HepG2 (cell line): Measurements from ENCODE around the gene PRSS36. TPM values are rescaled to one million over a fixed set of nuclear protein-coding genes. Genes with fewer than 3 reads are reported as not detected.

Experiments used
- AGO1 ChIP-seq: fragments of 200-400 bp; formaldehyde crosslinking; IDR thresholded peaks from 2 replicates; pipeline ENCODE4 v1.6.1; 2017; ENCODE audit warnings: mild to moderate bottlenecking, low read depth, low read length, moderate library complexity; ENCODE audit not compliant: poor library complexity, severe bottlenecking
- FOXJ3 ChIP-seq: sonication (generic); formaldehyde crosslinking; IDR thresholded peaks from 2 replicates; pipeline ENCODE4 v1.4.0; 2020; ENCODE audit warnings: missing genetic modification reagents, mild to moderate bottlenecking, borderline replicate concordance
- HDAC2 ChIP-seq: sonication (generic); formaldehyde crosslinking; IDR thresholded peaks from 2 replicates; pipeline ENCODE4 v1.4.0; 2020; ENCODE audit warnings: missing genetic modification reagents
- JARID2 ChIP-seq: sonication (generic); formaldehyde crosslinking; IDR thresholded peaks from 2 replicates; pipeline ENCODE4 v1.8.1; 2023; ENCODE audit warnings: missing genetic modification reagents, inconsistent platforms; ENCODE audit not compliant: insufficient replicate concordance
- KAT7 ChIP-seq: IDR thresholded peaks from 2 replicates; pipeline ENCODE4 v1.6.1; 2018; ENCODE audit warnings: borderline replicate concordance, missing compliant biosample characterization
- KDM2A ChIP-seq: sonication (generic); formaldehyde crosslinking; IDR thresholded peaks from 2 replicates; pipeline ENCODE4 v1.4.0; 2020; ENCODE audit warnings: low read depth, missing genetic modification reagents, borderline replicate concordance
- NFE2L1 ChIP-seq: sonication (generic); formaldehyde crosslinking; IDR thresholded peaks from 2 replicates; pipeline ENCODE4 v1.4.0; 2020; ENCODE audit warnings: missing genetic modification reagents, mild to moderate bottlenecking, borderline replicate concordance
- NFRKB ChIP-seq: fragments of 450-650 bp; IDR thresholded peaks from 2 replicates; pipeline ENCODE4 v1.6.1; 2017
- RORA ChIP-seq: sonication (generic); formaldehyde crosslinking; IDR thresholded peaks from 2 replicates; pipeline ENCODE4 v1.5.0; 2020; ENCODE audit warnings: mild to moderate bottlenecking, missing genetic modification reagents, moderate library complexity
- TAF1 ChIP-seq: sonication (generic); formaldehyde crosslinking; IDR thresholded peaks from 2 replicates; pipeline ENCODE4 v1.4.0; 2020; ENCODE audit warnings: missing genetic modification reagents
- ZNF326 ChIP-seq: sonication (generic); formaldehyde crosslinking; IDR thresholded peaks from 2 replicates; pipeline ENCODE4 v1.4.0; 2020; ENCODE audit warnings: missing genetic modification reagents, borderline replicate concordance
- ZNF496 ChIP-seq: sonication (generic); formaldehyde crosslinking; IDR thresholded peaks from 2 replicates; pipeline ENCODE4 v1.8.1; 2023; ENCODE audit warnings: mild to moderate bottlenecking, moderate library complexity, missing genetic modification reagents; ENCODE audit not compliant: insufficient replicate concordance
- ZNF589 ChIP-seq: sonication (generic); formaldehyde crosslinking; conservative IDR thresholded peaks from 2 replicates; pipeline ENCODE4 v1.8.0; 2022; ENCODE audit warnings: mild to moderate bottlenecking, moderate library complexity, missing genetic modification reagents
- ZNF780A ChIP-seq: sonication (generic); formaldehyde crosslinking; IDR thresholded peaks from 2 replicates; pipeline ENCODE4 v1.8.0; 2022; ENCODE audit warnings: mild to moderate bottlenecking, missing genetic modification reagents, moderate library complexity
- ZNF790 ChIP-seq: sonication (generic); formaldehyde crosslinking; IDR thresholded peaks from 2 replicates; pipeline ENCODE4 v1.8.0; 2022; ENCODE audit warnings: missing genetic modification reagents, mild to moderate bottlenecking, borderline replicate concordance
- ZNF850 ChIP-seq: sonication (generic); formaldehyde crosslinking; conservative IDR thresholded peaks from 2 replicates; pipeline ENCODE4 v1.9.0; 2021; ENCODE audit warnings: mild to moderate bottlenecking, missing genetic modification reagents
- ZZZ3 ChIP-seq: sonication (generic); formaldehyde crosslinking; IDR thresholded peaks from 2 replicates; pipeline ENCODE4 v1.4.0; 2020; ENCODE audit warnings: missing genetic modification reagents, mild to moderate bottlenecking, borderline replicate concordance
- polyA plus RNA-seq, 8 experiments: library from polyadenylated mRNA; depleted of rRNA in 3 of 8; stranded (reverse) in 7 of 8; unstranded in 1 of 8; fragments of >200 nt; fragmentation: Illumina TruSeq in 4 of 8; extraction: Trizol in 4 of 8; gene quantifications; 2 replicates each; pipeline versions ENCODE4 v1.2.1 to v1.2.3, GENCODE V29; 2011 to 2016; ENCODE audit warnings: low read depth in 4 of 8, missing spikeins in 1 of 8, mixed read lengths in 1 of 8; ENCODE audit not compliant: insufficient read depth in 1 of 8
- total RNA-seq, 5 experiments: library from RNA; depleted of rRNA; stranded (reverse); fragments of >200 nt; fragmentation: Illumina TruSeq; extraction: Trizol; gene quantifications; 2 replicates each; pipeline ENCODE4 v1.2.3, GENCODE V29; 2016; ENCODE audit warnings: low read depth in 1 of 5
- TF ChIP-seq, protein P1 (sequence below): sonication (generic); formaldehyde crosslinking; IDR thresholded peaks from 2 replicates; pipeline ENCODE4 v1.4.0; 2020; ENCODE audit warnings: low read depth, mild to moderate bottlenecking, missing genetic modification reagents
- TF ChIP-seq, protein P2 (sequence below), 2 experiments: sonication (generic) in 1 of 2; formaldehyde crosslinking in 1 of 2; IDR thresholded peaks; 2 replicates each; pipeline versions ENCODE4 v1.4.0 to v1.6.1; 2018 to 2020; ENCODE audit warnings: missing genetic modification reagents in 2 of 2, borderline replicate concordance in 1 of 2, low read depth in 1 of 2, mild to moderate bottlenecking in 1 of 2, missing biosample characterization in 1 of 2
- TF ChIP-seq, protein P3 (sequence below): sonication (generic); formaldehyde crosslinking; IDR thresholded peaks from 2 replicates; pipeline ENCODE4 v1.5.0; 2020; ENCODE audit warnings: mild to moderate bottlenecking, missing genetic modification reagents, moderate library complexity
- TF ChIP-seq, protein P4 (sequence below): sonication (generic); formaldehyde crosslinking; IDR thresholded peaks from 2 replicates; pipeline ENCODE4 v1.4.0; 2020; ENCODE audit warnings: missing genetic modification reagents

PRSS36 gene
- total and polyA plus RNA-seq, 2 of the 13 experiments (the other 11 are each of a cell fraction or from before 2014, with no cell fraction given): 1.5 to 2.1 TPM

DNA sequence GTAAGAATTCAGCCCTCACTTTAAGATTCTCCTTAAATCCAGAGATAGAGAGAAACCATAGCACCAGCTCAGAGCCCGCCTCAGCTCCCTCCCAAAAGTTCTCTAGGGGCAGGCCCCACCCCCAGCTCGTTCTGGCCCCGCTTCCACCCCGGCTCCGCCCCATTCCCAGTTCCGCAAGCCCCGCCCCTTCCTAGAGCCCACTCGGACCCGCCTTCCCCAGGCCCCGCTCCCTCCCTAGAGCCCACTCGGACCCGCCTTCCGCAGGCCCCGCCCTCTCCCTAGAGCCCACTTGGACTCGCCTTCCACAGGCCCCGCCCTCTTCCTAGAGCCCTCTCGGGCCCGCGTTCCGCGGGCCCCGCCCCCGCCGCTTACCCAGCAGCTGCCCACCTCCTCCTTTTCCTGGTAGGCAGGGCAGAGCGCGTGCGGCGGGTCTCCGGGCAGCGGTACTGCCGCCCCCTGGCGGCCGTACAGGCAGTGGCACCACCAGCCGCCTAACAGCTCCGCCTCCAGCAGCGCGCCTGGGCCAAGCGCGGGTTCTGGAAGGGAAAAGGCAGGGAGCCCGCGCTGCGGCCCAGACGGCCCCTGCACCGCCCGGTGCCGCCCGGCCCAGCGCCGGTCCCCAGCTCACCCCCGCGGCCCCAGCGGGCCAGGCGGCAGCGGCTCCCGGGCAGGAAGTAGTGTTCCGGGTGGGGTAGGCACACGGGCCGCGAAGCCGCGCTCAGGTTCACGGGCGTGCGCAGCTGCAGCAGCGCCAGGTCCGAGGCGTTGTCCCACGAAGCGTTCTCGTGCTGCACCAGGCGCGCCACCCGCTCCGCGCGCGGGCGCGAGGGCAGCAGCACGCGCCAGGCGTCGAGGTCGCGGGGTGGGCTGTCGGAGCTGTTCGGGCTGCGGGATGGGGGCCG lies 7.5 kb downstream of the PRSS36 start (continued):
- TF ChIP-seq, protein P1, sequence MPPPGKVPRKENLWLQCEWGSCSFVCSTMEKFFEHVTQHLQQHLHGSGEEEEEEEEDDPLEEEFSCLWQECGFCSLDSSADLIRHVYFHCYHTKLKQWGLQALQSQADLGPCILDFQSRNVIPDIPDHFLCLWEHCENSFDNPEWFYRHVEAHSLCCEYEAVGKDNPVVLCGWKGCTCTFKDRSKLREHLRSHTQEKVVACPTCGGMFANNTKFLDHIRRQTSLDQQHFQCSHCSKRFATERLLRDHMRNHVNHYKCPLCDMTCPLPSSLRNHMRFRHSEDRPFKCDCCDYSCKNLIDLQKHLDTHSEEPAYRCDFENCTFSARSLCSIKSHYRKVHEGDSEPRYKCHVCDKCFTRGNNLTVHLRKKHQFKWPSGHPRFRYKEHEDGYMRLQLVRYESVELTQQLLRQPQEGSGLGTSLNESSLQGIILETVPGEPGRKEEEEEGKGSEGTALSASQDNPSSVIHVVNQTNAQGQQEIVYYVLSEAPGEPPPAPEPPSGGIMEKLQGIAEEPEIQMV (CRISPR knock-in tag): 0 out of 2 replicates have a peak, but pooled peaks have one; percentile 13
- TF ChIP-seq, protein P2, sequence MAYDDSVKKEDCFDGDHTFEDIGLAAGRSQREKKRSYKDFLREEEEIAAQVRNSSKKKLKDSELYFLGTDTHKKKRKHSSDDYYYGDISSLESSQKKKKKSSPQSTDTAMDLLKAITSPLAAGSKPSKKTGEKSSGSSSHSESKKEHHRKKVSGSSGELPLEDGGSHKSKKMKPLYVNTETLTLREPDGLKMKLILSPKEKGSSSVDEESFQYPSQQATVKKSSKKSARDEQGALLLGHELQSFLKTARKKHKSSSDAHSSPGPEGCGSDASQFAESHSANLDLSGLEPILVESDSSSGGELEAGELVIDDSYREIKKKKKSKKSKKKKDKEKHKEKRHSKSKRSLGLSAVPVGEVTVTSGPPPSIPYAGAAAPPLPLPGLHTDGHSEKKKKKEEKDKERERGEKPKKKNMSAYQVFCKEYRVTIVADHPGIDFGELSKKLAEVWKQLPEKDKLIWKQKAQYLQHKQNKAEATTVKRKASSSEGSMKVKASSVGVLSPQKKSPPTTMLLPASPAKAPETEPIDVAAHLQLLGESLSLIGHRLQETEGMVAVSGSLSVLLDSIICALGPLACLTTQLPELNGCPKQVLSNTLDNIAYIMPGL (CRISPR knock-in tag; IDR thresholded peaks at IDR 0.05; ENCODE audit: borderline replicate concordance in 1 of 2, low read depth in 1 of 2): peak; percentile 92 to 95
- peak; percentile 64; the same call in 1 of the 2 replicates for TF ChIP-seq KAT7
- 0 out of 2 replicates have a peak, but pooled peaks have one; percentile 13 for TF ChIP-seq ZZZ3 (CRISPR knock-in tag)
- 0 out of 2 replicates have a peak, but pooled peaks have one; percentile 10 for TF ChIP-seq FOXJ3
- no peak for TF ChIP-seq ZNF496 (CRISPR knock-in tag)
- no peak for TF ChIP-seq ZNF850 (CRISPR knock-in tag)
- peak; percentile 89 for TF ChIP-seq KDM2A (CRISPR knock-in tag)
- TF ChIP-seq, protein P3, sequence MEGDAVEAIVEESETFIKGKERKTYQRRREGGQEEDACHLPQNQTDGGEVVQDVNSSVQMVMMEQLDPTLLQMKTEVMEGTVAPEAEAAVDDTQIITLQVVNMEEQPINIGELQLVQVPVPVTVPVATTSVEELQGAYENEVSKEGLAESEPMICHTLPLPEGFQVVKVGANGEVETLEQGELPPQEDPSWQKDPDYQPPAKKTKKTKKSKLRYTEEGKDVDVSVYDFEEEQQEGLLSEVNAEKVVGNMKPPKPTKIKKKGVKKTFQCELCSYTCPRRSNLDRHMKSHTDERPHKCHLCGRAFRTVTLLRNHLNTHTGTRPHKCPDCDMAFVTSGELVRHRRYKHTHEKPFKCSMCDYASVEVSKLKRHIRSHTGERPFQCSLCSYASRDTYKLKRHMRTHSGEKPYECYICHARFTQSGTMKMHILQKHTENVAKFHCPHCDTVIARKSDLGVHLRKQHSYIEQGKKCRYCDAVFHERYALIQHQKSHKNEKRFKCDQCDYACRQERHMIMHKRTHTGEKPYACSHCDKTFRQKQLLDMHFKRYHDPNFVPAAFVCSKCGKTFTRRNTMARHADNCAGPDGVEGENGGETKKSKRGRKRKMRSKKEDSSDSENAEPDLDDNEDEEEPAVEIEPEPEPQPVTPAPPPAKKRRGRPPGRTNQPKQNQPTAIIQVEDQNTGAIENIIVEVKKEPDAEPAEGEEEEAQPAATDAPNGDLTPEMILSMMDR (CRISPR knock-in tag): peak; percentile 98
- TF ChIP-seq AGO1: peak; percentile 41
- TF ChIP-seq ZNF780A (CRISPR knock-in tag): no peak
- TF ChIP-seq HDAC2 (CRISPR knock-in tag): peak; percentile 78
- no peak; the same call in 1 of the 2 replicates for TF ChIP-seq TAF1 (CRISPR knock-in tag)
- TF ChIP-seq ZNF790: peak; percentile 45; the same call in 1 of the 2 replicates
- no peak for TF ChIP-seq RORA (CRISPR knock-in tag)
- TF ChIP-seq ZNF589 (CRISPR knock-in tag): no peak
- TF ChIP-seq JARID2 (CRISPR knock-in tag): no peak
- TF ChIP-seq NFRKB: no peak
- no peak for TF ChIP-seq ZNF326 (CRISPR knock-in tag)
- TF ChIP-seq NFE2L1 (CRISPR knock-in tag): no peak
- TF ChIP-seq, protein P4, sequence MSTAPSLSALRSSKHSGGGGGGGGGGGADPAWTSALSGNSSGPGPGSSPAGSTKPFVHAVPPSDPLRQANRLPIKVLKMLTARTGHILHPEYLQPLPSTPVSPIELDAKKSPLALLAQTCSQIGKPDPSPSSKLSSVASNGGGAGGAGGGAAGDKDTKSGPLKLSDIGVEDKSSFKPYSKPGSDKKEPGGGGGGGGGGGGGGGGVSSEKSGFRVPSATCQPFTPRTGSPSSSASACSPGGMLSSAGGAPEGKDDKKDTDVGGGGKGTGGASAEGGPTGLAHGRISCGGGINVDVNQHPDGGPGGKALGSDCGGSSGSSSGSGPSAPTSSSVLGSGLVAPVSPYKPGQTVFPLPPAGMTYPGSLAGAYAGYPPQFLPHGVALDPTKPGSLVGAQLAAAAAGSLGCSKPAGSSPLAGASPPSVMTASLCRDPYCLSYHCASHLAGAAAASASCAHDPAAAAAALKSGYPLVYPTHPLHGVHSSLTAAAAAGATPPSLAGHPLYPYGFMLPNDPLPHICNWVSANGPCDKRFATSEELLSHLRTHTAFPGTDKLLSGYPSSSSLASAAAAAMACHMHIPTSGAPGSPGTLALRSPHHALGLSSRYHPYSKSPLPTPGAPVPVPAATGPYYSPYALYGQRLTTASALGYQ: no peak
